ENCODE results near the gene GPD2. TPM values are rescaled to one million over a fixed set of nuclear protein-coding genes. Genes with fewer than 3 reads are reported as not detected.

GPD2 gene
- total RNA-seq, 1 donor from 2014 or later = 49.5 TPM

DNA sequence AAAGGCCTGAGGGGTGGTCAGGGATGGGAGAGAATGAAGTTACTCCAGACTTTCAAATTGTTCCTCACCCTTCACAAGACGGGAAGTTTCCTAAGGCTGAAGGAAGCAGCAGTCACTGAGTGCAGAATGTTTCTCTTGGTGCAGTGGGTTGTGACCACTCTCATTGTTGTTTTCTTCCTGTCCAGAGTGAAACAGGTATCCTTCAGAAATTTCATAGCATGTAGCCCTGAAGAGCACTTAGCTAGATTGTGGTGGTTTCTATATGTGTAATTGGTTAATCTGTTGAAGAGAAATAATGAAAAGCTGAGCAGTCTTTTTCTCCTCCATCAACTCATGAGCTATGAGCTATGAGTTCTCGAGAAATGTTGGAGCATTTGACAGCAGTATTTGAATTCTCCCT lies 96.8 kb downstream of the GPD2 start:
- Mint-ChIP-seq H3K9me3 (ENCODE audit: low read depth) (peaks cover 10% of the 10 kb centered on the region), H3K27me3 (no peaks in the 10 kb centered on the region), H3K4me1 (ENCODE audit: low read depth) (peaks cover 3% of the 10 kb centered on the region), H3K27ac (no peak overlapping the region), H3K4me3 (ENCODE audit: low read depth) (no peak overlapping the region), H3K36me3 (ENCODE audit: insufficient read depth) (peaks cover 13% of the 10 kb centered on the region)
- no peak for DNase-seq (ENCODE audit: low spot score, unreplicated experiment)
- TF ChIP-seq, protein P1, sequence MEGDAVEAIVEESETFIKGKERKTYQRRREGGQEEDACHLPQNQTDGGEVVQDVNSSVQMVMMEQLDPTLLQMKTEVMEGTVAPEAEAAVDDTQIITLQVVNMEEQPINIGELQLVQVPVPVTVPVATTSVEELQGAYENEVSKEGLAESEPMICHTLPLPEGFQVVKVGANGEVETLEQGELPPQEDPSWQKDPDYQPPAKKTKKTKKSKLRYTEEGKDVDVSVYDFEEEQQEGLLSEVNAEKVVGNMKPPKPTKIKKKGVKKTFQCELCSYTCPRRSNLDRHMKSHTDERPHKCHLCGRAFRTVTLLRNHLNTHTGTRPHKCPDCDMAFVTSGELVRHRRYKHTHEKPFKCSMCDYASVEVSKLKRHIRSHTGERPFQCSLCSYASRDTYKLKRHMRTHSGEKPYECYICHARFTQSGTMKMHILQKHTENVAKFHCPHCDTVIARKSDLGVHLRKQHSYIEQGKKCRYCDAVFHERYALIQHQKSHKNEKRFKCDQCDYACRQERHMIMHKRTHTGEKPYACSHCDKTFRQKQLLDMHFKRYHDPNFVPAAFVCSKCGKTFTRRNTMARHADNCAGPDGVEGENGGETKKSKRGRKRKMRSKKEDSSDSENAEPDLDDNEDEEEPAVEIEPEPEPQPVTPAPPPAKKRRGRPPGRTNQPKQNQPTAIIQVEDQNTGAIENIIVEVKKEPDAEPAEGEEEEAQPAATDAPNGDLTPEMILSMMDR (IDR thresholded peaks at IDR 0.05; ENCODE audit: unreplicated experiment) = no peak

GRCh38 chr2:156536534-156536933 lies 100.4 kb downstream of the GPD2 start:
- Mint-ChIP-seq H3K4me3 (ENCODE audit: low read depth) (no peak overlapping the region), H3K27ac (no peak overlapping the region), H3K9me3 (ENCODE audit: low read depth) (peaks cover 10% of the 10 kb centered on the region), H3K36me3 (ENCODE audit: insufficient read depth) (peaks cover 11% of the 10 kb centered on the region), H3K4me1 (ENCODE audit: low read depth) (peaks cover 5% of the 10 kb centered on the region), H3K27me3 (no peaks in the 10 kb centered on the region)
- DNase-seq (ENCODE audit: low spot score, unreplicated experiment) = no peak
- TF ChIP-seq, protein P1 (IDR thresholded peaks at IDR 0.05; ENCODE audit: unreplicated experiment) = no peak

DNA sequence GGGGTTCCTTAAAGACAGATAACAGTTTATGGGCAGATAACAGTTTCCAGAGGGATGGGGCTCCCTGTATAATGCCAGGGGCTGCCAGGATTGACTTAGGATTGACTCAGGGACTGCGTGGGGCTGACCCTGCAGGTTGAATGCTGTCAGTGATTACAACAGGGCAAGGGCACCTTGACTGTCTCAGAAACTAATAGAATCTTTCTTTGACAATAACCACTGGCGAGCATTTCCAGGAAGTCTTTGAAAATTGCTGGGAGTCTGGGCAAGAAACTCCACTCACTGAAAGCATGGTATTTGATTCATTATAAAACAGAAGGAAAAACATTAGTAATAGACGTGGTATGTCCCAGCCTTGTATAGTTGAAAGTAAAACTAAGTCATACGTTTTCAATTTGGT lies 101.0 kb downstream of the GPD2 start:
- no peaks in the 10 kb centered on the region for H3K27me3 Mint-ChIP-seq
- peaks cover 10% of the 10 kb centered on the region for H3K9me3 Mint-ChIP-seq (ENCODE audit: low read depth)
- H3K27ac Mint-ChIP-seq = no peak overlapping the region
- peaks cover 11% of the 10 kb centered on the region for H3K36me3 Mint-ChIP-seq (ENCODE audit: insufficient read depth)
- DNase-seq (ENCODE audit: low spot score, unreplicated experiment) = no peak
- H3K4me1 Mint-ChIP-seq (ENCODE audit: low read depth) = peaks cover 9% of the 10 kb centered on the region
- H3K4me3 Mint-ChIP-seq (ENCODE audit: low read depth) = no peak overlapping the region
- TF ChIP-seq, protein P1 (IDR thresholded peaks at IDR 0.05; ENCODE audit: unreplicated experiment) = no peak

- DNase-seq (ENCODE audit: low spot score, unreplicated experiment) = no peak
- Mint-ChIP-seq H3K4me1 (ENCODE audit: low read depth) (peaks cover 9% of the 10 kb centered on the region), H3K27me3 (no peaks in the 10 kb centered on the region), H3K9me3 (ENCODE audit: low read depth) (peaks cover 10% of the 10 kb centered on the region), H3K36me3 (ENCODE audit: insufficient read depth) (peaks cover 12% of the 10 kb centered on the region), H3K27ac (no peak overlapping the region), H3K4me3 (ENCODE audit: low read depth) (no peak overlapping the region)
- TF ChIP-seq, protein P1 (IDR thresholded peaks at IDR 0.05; ENCODE audit: unreplicated experiment) = no peak
Measured at GRCh38 chr2:156538083-156538504, 101.9 kb downstream of the GPD2 start.

DNA sequence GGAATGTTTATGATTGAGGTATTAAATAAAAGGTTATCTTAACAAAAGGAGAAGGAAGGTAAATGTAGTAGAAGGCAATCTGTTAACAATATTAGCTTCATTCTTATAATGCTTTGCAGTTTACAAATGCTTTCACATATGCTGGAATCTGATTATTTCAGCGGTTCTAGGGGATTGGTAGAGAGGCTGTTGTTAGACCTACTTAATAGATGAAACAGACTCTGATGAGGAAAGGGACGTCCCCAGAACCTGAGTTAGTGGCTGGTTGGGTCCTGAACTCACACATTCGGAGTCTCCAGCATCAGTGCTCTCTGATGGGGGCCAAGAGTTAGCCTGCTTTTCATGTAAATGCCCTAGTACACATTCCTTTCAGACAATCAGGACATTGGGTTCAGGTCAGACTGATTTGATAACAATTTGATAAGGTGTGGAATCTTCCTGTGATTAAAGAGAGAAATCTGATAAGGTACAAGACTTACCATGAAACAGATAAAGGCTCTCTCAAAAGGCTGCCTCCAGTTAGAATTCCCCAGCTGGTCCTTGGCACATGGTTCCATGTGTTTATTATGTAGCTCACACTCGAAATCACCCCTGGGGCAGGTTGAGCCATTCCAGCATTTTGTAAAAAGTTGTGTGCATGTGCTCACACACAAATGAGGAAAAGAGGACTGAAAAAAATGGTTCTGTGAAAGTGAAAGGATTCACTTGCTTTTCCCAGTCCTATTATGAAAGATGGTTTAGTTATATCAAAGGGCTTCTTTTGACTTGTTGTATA lies 103.1 kb downstream of the GPD2 start:
- no peak for DNase-seq (ENCODE audit: low spot score, unreplicated experiment)
- TF ChIP-seq, protein P1 (IDR thresholded peaks at IDR 0.05; ENCODE audit: unreplicated experiment) = no peak
- Mint-ChIP-seq H3K27me3 (no peaks in the 10 kb centered on the region), H3K36me3 (ENCODE audit: insufficient read depth) (peaks cover 5% of the 10 kb centered on the region), H3K4me1 (ENCODE audit: low read depth) (peaks cover 9% of the 10 kb centered on the region), H3K9me3 (ENCODE audit: low read depth) (peaks cover under 1% of the 10 kb centered on the region), H3K27ac (no peak overlapping the region), H3K4me3 (ENCODE audit: low read depth) (no peak overlapping the region)

Measured in progenitor cell of endocrine pancreas (in vitro differentiated cells).